NT2/D1 (cell line): ENCODE data around the gene PI4KA.
"Not testable (repeated sequence)": the region's sequence is repeated elsewhere in the genome, so short reads cannot be mapped to it uniquely, and the experiment has no call there.

Source experiments
- DNase-seq: peaks from one replicate; pipeline ENCODE4 v3.0.0-alpha.2; 2011; ENCODE audit warnings: low read depth, low spot score
- H3K27me3 ChIP-seq: 2 replicates; pipeline ENCODE4 v1.6.0; 2011; ENCODE audit warnings: mild to moderate bottlenecking; ENCODE audit not compliant: insufficient read length, insufficient read depth
- H3K36me3 ChIP-seq: 2 replicates; pipeline ENCODE4 v1.6.1; 2011; ENCODE audit warnings: mild to moderate bottlenecking, low read length, mixed read lengths; ENCODE audit not compliant: insufficient read depth, insufficient read length
- H3K4me1 ChIP-seq: 2 replicates; pipeline ENCODE4 v1.5.1; 2011; ENCODE audit not compliant: insufficient read depth, insufficient read length
- H3K4me3 ChIP-seq: 2 replicates; pipeline ENCODE4 v1.5.1; 2011; ENCODE audit warnings: low read depth; ENCODE audit not compliant: insufficient read length
- H3K9ac ChIP-seq: 2 replicates; pipeline ENCODE4 v1.6.0; 2011; ENCODE audit warnings: low read depth; ENCODE audit not compliant: insufficient read length
- H3K9me3 ChIP-seq: 2 replicates; pipeline ENCODE4 v1.5.1; 2011; ENCODE audit warnings: mild to moderate bottlenecking, low read length; ENCODE audit not compliant: insufficient read depth
- SUZ12 ChIP-seq: IDR thresholded peaks from 2 replicates; pipeline ENCODE4 v1.6.1; 2011; ENCODE audit not compliant: insufficient read length, insufficient read depth; ENCODE audit errors: extremely low read depth
- YY1 ChIP-seq: IDR thresholded peaks from 2 replicates; pipeline ENCODE4 v1.6.1; 2011; ENCODE audit not compliant: insufficient read length, insufficient read depth
- ZNF274 ChIP-seq: IDR thresholded peaks from 2 replicates; pipeline ENCODE4 v1.6.1; 2011; ENCODE audit warnings: mild to moderate bottlenecking, low read depth, low read length

The PI4KA gene

DNA sequence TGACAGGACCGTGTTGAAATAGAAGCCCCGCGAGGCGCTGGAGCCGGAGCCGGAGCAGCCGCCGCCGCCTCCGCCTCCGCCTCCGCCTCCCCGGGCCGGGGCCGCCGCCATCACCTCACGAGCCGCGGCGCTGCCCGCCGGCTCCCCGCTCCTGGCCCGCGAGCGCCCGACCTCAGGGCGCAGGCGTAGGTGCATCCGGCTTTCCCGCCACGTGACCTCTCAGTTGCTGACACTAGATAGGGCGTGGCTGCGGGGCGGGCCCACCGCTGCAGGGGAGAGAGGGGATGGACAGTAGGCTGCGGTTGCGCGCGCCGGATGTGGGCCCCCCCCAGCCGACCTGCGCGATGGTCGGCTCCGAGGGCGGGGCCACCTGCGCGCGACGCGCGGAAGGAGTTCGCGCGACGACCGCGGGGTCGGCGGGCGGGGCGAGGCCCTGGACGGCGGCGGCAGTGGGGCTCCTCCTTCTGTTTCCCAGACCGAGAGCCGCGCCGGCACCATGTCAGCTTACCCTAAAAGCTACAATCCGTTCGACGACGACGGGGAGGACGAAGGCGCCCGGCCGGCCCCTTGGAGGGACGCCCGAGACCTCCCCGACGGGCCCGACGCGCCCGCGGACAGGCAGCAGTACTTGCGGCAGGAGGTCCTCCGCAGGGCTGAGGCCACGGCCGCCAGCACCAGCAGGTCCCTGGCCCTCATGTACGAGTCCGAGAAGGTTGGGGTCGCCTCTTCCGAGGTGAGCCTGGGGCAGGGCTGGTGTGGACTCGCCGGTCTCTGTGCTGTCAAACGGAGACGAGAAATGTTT, at the start of gene PI4KA, which contains the start of gene SNAP29:
TSS of gene PI4KA (minus strand) at position 197 of the 802 bp plus-strand sequence. CDS start at position 111, 86 bp downstream.
TSS of gene SNAP29 (plus strand) at position 393 of the 802 bp plus-strand sequence. CDS start at position 497, 104 bp downstream.
- peaks cover 14% of the 10 kb centered on the region for H3K36me3 ChIP-seq
- TF ChIP-seq YY1 (no peak), SUZ12 (no peak), ZNF274 (no peak)
- H3K4me3 ChIP-seq = peak within 1 kb of the TSS; percentile 68
- peak within 1 kb of the TSS; percentile 90 for H3K9ac ChIP-seq
- no peaks in the 10 kb centered on the region for H3K4me1 ChIP-seq
- DNase-seq = peak; percentile 91
- no peaks in the 10 kb centered on the region for H3K9me3 ChIP-seq
- no peaks in the 10 kb centered on the region for H3K27me3 ChIP-seq

DNA sequence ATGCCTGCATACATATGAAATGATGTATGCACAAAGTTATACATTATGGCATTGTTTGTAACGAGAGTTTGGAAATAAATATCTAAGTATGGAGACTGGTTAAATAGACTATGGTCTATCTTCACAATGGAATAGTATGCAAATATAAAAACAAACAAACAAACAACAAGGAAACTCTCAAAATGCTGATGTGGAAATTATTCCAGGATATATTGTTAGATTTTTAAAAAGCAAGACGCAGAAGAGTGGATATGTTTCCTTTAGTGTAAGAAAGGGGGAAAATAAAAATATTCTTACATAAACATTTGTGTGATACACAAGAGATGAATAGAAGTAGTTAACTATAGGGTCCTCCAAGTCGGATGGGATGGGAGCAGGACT, 47.8 kb upstream of the PI4KA start:
- Histone ChIP-seq H3K4me3 (no peak overlapping the region), H3K27me3 (no peaks in the 10 kb centered on the region)
- no peak for TF ChIP-seq ZNF274
- no peak for TF ChIP-seq YY1
- no peak for TF ChIP-seq SUZ12

DNA sequence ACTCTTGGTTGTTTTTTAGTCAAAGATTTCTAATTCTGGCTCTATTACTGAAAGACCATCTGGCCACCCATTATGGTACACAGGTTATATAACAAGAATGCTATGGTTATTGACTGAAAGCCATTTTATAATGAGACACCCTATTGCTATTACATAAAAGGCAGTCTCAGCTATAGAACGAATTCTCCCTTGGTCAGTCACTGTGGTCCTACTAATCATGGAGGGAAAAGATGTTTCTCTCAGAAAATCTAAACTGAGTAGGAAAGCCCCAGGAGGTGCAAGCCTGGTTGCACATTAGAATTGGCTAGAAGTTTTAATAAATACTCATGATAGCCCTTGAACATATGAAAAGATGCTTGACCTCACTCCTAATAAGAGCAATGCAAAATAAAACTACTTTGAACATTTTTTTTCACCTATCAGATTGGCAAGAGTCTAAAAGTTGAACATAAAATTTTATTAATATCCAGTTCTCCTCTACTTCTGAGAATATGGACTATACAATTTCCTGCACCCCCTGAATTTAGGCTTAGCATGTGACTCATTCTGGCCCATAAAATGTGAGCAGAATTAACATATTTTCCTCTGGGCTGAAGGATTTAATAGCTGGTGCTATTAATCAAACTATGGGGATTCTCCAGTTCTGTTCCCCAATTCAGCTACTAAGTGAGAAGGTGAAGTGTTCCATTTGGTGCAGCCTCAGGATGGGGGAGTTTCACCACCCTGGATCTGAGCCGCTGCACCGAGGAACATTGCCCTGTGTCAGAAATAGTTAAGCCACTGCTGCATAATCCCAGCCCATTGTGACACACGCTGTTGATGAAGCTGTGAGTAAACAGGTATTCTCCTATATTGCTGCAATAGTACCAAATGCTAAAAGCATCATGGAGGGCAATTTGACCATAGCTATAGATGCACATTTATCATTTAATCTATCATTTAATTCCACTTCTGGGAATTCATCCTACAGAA, 47.1 kb upstream of the PI4KA start:
- no peaks in the 10 kb centered on the region for H3K9me3 ChIP-seq
- TF ChIP-seq SUZ12 (no peak), ZNF274 (no peak)
- no peaks in the 10 kb centered on the region for H3K27me3 ChIP-seq
- no peak for DNase-seq
- H3K36me3 ChIP-seq = no peaks in the 10 kb centered on the region
- H3K9ac ChIP-seq = no peak overlapping the region
- no peaks in the 10 kb centered on the region for H3K4me1 ChIP-seq
- H3K4me3 ChIP-seq = no peak overlapping the region

More for the DNA sequence above, 47.8 kb upstream of the PI4KA start:
- H3K4me1 ChIP-seq = no peaks in the 10 kb centered on the region
- H3K9me3 ChIP-seq = no peaks in the 10 kb centered on the region
- DNase-seq = no peak
- no peaks in the 10 kb centered on the region for H3K36me3 ChIP-seq
- H3K9ac ChIP-seq = no peak overlapping the region

DNA sequence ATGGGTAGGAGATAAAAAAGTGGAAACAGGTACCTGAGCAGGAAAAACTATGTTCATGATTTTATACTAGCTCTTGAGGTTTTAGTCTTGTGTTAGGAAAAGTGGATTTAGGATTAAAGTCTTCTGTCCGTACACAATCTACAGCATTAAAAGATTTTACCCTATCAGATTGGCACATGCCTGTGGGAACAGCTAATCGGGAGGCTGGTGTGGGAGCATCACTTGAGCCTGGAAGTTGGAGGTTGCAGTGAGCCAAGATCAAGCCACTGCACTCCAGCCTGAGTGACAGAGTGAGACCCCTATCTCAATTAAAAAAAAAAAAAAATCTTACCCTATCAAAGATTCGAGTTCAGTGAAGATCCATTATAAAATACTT, 46.4 kb upstream of the PI4KA start:
- no peaks in the 10 kb centered on the region for H3K9me3 ChIP-seq
- H3K9ac ChIP-seq = no peak overlapping the region
- no peak for DNase-seq
- H3K4me3 ChIP-seq = no peak overlapping the region
- H3K27me3 ChIP-seq = no peaks in the 10 kb centered on the region
- H3K4me1 ChIP-seq = no peaks in the 10 kb centered on the region
- TF ChIP-seq YY1 = no peak
- TF ChIP-seq ZNF274 = no peak
- no peaks in the 10 kb centered on the region for H3K36me3 ChIP-seq

DNA sequence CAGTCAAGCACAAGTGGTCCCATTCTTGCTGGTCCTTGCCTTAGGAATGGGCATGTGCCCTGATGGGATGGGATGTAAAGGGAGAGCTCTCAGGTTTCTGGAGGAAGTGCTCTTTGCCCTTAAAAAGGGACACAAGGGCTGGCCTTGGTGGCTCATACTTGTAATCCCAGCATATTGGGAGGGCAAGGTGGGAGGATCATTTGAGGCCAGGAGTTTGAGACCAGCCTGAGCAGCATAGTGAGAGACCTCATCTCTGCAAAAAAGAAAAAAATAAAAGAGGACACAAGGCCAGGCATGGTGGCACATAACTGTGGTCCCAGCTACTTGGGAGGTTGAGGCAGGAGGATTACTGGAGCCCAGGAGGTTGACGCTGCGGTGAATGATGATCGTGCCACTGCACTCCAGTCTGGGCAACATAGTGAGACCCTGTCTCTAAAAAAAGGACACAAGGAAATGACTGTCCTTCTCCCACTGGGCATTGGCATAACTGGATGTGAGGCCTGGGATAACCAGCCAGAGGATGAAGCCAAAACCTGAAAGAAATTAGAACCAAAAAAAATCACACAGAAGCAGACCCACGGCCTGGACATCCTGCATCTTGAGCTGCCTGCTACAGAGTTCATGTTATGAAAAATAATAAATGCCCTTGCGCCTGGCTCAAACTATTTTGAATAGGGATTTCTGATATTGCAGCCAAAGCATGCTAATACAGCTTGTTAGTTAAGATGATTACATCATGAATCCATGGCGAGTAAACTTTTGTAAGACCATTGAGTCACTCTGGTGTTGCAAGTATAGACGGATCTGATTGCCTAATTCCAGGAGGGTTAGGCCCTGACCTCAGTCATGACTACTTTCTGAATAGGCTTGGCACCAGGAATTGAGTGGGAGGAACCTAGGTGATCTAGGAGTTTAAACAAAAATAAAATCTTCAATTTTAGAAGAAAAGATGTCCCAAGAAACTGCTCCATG, 45.7 kb upstream of the PI4KA start:
- Histone ChIP-seq H3K9me3 (no peaks in the 10 kb centered on the region), H3K4me3 (no peak overlapping the region), H3K27me3 (no peaks in the 10 kb centered on the region), H3K9ac (no peak overlapping the region), H3K36me3 (no peaks in the 10 kb centered on the region), H3K4me1 (no peaks in the 10 kb centered on the region)
- TF ChIP-seq YY1 (no peak), SUZ12 (no peak), ZNF274 (no peak)
- no peak for DNase-seq

DNA sequence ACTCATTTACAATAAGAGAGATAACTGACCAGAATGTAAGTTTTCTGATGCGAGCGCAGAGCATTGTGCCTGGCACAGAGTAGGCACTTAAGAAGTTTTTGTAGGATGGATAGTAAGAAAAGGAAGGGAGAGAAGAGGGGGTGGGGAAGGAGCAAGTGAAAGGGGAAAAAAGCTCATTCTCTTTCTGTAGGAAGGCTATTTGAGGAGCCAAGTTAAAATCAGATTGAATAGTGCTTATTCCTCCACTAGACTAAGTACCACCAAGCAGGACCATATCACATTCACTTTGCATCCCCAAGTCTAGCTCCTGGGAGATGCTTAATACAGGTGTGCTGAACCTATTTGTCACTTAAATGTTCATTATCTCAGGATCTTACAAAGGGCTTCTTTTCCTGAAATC, 44.5 kb upstream of the PI4KA start:
- no peak overlapping the region for H3K9ac ChIP-seq
- no peaks in the 10 kb centered on the region for H3K36me3 ChIP-seq
- H3K4me3 ChIP-seq = no peak overlapping the region
- no peaks in the 10 kb centered on the region for H3K27me3 ChIP-seq
- H3K9me3 ChIP-seq = no peaks in the 10 kb centered on the region
- DNase-seq = no peak
- no peaks in the 10 kb centered on the region for H3K4me1 ChIP-seq
- TF ChIP-seq YY1 (no peak), SUZ12 (no peak), ZNF274 (no peak)

DNA sequence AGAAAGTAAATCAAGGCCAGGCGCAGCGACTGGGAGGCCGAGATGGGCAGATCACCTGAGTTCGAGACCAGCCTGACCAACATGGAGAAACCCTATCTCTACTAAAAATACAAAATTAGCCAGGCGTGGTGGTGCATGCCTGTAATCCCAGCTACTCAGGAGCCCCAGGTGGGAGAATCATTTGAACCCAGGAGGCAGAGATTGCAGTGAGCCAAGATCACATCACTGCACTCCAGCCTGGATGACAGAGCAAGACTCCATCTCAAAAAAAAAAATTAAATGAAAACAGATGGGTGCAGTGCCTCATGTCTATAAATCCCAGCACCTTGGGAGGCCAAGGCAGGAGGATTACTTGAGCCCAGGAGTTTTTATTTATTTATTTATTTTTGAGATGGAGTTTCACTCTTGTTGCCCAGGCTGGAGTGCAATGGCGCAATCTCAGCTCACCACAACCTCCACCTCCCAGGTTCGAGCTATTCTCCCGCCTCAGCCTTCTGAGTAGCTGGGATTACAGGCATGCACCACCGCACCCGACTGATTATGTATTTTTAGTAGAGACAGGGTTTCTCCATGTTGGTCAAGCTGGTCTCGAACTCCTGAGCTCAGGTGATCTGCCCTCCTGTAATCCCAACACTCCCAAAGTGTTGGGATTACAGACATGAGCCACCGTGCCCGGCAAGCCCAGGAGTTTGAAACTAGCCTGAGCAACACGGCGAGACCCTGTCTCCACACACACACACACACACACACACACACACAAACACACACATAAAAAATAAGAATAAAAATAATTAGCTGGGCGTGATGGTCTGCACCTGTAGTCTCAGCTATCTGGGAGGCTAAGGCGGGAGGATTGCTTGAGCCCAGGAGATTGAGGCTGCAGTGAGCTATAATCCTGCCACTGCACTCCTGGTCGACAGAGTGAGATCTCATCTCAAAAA, 42.8 kb upstream of the PI4KA start:
- H3K9ac ChIP-seq = not testable (repeated sequence)

More for the DNA sequence above, 42.8 kb upstream of the PI4KA start:
- H3K4me1 ChIP-seq, DNase-seq, H3K4me3 ChIP-seq, H3K36me3 ChIP-seq, H3K27me3 ChIP-seq, H3K9me3 ChIP-seq: not testable (repeated sequence)
